Activated CD8-positive, alpha-beta memory T cell treated with anti-CD3 and anti-CD28 coated beads, Interleukin-2, amount 10 ng/mL, durations not matched to agents 7 days and 5 days (primary cell): ENCODE measurements around the gene C8A. TPM values are rescaled to one million over a fixed set of nuclear protein-coding genes. Genes with fewer than 3 reads are reported as not detected.

Experiments
- ATAC-seq: fragments of 150-1000 bp; cut with Tn5 transposase; one replicate; pipeline ENCODE4 v1.10.0; 2021; ENCODE audit warnings: moderate library complexity
- CTCF ChIA-PET: fragments of 350-600 bp; sonication (Branson Sonifier 250); formaldehyde crosslinking; loops from one replicate; lab custom pipeline; 2021; ENCODE audit warnings: antibody characterized with exemption; lab: Charles Lee
- DNase-seq: peaks from one replicate; pipeline ENCODE4 v3.0.0-alpha.2; 2020
- H3K27ac Mint-ChIP-seq: one replicate; pipeline ENCODE4 v1.8.0; 2021; ENCODE audit warnings: mild to moderate bottlenecking, mixed read lengths
- H3K27me3 Mint-ChIP-seq: one replicate; pipeline ENCODE4 v1.8.0; 2021; ENCODE audit warnings: mixed read lengths
- H3K36me3 Mint-ChIP-seq: one replicate; pipeline ENCODE4 v1.8.0; 2021; ENCODE audit warnings: mild to moderate bottlenecking, mixed read lengths
- H3K4me1 Mint-ChIP-seq: one replicate; pipeline ENCODE4 v1.8.0; 2021; ENCODE audit warnings: mixed read lengths
- H3K4me3 Mint-ChIP-seq: one replicate; pipeline ENCODE4 v1.8.0; 2021; ENCODE audit warnings: mild to moderate bottlenecking, moderate library complexity, mixed read lengths
- H3K9me3 Mint-ChIP-seq: one replicate; pipeline ENCODE4 v1.8.0; 2022; ENCODE audit warnings: low read depth, mixed read lengths
- total RNA-seq, 2 experiments: library from RNA; stranded (reverse); gene quantifications; one replicate each; pipeline ENCODE4 v1.2.3, GENCODE V29; 2021

Gene C8A
- total RNA-seq, 2 experiments from 2014 or later: not detected

DNA sequence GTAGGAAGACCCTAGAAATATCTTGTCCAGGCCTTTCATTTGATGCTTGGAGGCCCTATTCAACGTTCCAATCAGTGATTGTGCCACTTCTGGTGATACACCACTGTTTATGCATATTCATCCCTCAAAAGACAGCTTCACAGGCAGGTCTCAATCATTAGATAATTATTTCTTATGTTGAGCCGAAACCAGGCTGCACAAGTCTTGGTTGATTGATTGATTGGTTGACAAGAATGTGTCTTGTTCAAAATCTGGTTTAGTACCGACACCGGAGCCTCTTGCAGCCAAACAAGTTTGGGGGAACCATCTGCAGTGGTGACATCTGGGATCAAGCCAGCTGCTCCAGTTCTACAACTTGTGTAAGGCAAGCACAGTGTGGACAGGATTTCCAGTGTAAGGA, 20.1 kb downstream of the C8A start:
- H3K27me3 Mint-ChIP-seq: no peaks in the 10 kb centered on the region
- H3K9me3 Mint-ChIP-seq: no peaks in the 10 kb centered on the region
- no peak overlapping the region for H3K4me3 Mint-ChIP-seq
- no peak for DNase-seq
- CTCF ChIA-PET: no interaction called here
- no peaks in the 10 kb centered on the region for H3K36me3 Mint-ChIP-seq
- H3K4me1 Mint-ChIP-seq: no peaks in the 10 kb centered on the region
- ATAC-seq: no peak
- H3K27ac Mint-ChIP-seq: no peak overlapping the region

GRCh38 chr1:56877973-56878372, 23.4 kb downstream of the C8A start:
- CTCF ChIA-PET: no interaction called here
- ATAC-seq (no peak), DNase-seq (no peak)
- no peaks in the 10 kb centered on the region for H3K9me3 Mint-ChIP-seq
- H3K4me3 Mint-ChIP-seq: no peak overlapping the region
- H3K27ac Mint-ChIP-seq: no peak overlapping the region
- H3K27me3 Mint-ChIP-seq: no peaks in the 10 kb centered on the region
- no peaks in the 10 kb centered on the region for H3K36me3 Mint-ChIP-seq
- no peaks in the 10 kb centered on the region for H3K4me1 Mint-ChIP-seq

DNA sequence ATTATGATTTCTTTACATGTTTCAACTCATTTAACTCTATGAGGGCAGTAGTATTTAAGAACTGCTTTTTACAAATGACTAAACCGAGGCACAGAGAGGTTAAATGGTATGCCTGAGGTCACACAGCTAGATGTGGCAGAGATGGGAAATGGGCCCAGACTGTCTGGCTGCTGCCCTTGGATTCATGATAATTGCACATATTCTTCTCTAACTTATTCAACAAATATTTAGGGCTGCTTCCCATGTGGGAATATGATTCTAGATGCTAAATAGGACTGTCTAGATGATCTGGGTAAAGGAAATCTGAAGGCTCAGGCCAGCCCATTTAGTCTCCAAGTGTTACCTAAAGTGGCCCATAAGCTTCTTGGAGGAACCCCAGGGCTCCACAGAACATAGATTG, 26.2 kb downstream of the C8A start:
- CTCF ChIA-PET: no interaction called here
- Mint-ChIP-seq H3K36me3 (no peaks in the 10 kb centered on the region), H3K4me3 (no peak overlapping the region), H3K9me3 (peaks cover 2% of the 10 kb centered on the region), H3K4me1 (no peaks in the 10 kb centered on the region), H3K27me3 (no peaks in the 10 kb centered on the region), H3K27ac (no peak overlapping the region)
- no peak for DNase-seq
- ATAC-seq: no peak

GRCh38 chr1:56881417-56881816, 26.8 kb downstream of the C8A start:
- Mint-ChIP-seq H3K27ac (no peak overlapping the region), H3K9me3 (peaks cover 2% of the 10 kb centered on the region), H3K4me1 (no peaks in the 10 kb centered on the region), H3K36me3 (no peaks in the 10 kb centered on the region), H3K4me3 (no peak overlapping the region), H3K27me3 (no peaks in the 10 kb centered on the region)
- no peak for DNase-seq
- CTCF ChIA-PET: no interaction called here
- no peak for ATAC-seq

DNA sequence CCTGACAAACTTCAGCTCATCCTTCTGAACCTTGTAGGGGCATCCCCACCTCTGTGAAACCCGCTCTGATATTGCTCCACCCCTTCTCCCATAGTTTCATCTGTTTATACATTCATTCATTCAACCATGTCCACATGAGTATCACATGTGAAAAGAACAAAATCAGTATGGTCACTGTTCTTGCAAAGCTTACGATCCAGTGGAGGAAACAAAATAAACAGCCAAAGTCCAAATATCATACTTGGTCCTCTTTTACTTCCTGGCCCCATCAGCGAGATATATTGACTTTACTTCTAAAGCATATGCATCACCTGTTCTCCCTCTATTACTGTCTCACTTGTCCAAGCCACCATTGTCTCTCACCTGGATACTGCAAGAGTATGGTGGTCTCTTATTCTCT, 35.6 kb downstream of the C8A start:
- Mint-ChIP-seq H3K4me1 (no peaks in the 10 kb centered on the region), H3K27ac (no peak overlapping the region), H3K4me3 (no peak overlapping the region), H3K9me3 (no peaks in the 10 kb centered on the region), H3K27me3 (no peaks in the 10 kb centered on the region), H3K36me3 (no peaks in the 10 kb centered on the region)
- ATAC-seq: no peak
- no peak for DNase-seq
- CTCF ChIA-PET: no interaction called here

- no peak overlapping the region for H3K4me3 Mint-ChIP-seq
- no peaks in the 10 kb centered on the region for H3K4me1 Mint-ChIP-seq
- CTCF ChIA-PET: no interaction called here
- H3K27ac Mint-ChIP-seq: no peak overlapping the region
- ATAC-seq: no peak
- no peaks in the 10 kb centered on the region for H3K9me3 Mint-ChIP-seq
- DNase-seq: no peak
- no peaks in the 10 kb centered on the region for H3K27me3 Mint-ChIP-seq
- no peaks in the 10 kb centered on the region for H3K36me3 Mint-ChIP-seq
Measured at GRCh38 chr1:56894014-56894413, 39.4 kb downstream of the C8A start.

GRCh38 chr1:56897150-56898004, 42.8 kb downstream of the C8A start:
- no peak for DNase-seq
- Mint-ChIP-seq H3K4me1 (no peaks in the 10 kb centered on the region), H3K9me3 (no peaks in the 10 kb centered on the region), H3K27me3 (no peaks in the 10 kb centered on the region), H3K27ac (no peak overlapping the region), H3K4me3 (no peak overlapping the region), H3K36me3 (no peaks in the 10 kb centered on the region)
- CTCF ChIA-PET: no interaction called here
- no peak for ATAC-seq

- no peaks in the 10 kb centered on the region for H3K36me3 Mint-ChIP-seq
- CTCF ChIA-PET: no interaction called here
- DNase-seq (no peak), ATAC-seq (no peak)
- no peak overlapping the region for H3K4me3 Mint-ChIP-seq
- no peaks in the 10 kb centered on the region for H3K9me3 Mint-ChIP-seq
- H3K27ac Mint-ChIP-seq: no peak overlapping the region
- H3K27me3 Mint-ChIP-seq: no peaks in the 10 kb centered on the region
- H3K4me1 Mint-ChIP-seq: no peaks in the 10 kb centered on the region
Measured at GRCh38 chr1:56898005-56898373, 43.4 kb downstream of the C8A start.

DNA sequence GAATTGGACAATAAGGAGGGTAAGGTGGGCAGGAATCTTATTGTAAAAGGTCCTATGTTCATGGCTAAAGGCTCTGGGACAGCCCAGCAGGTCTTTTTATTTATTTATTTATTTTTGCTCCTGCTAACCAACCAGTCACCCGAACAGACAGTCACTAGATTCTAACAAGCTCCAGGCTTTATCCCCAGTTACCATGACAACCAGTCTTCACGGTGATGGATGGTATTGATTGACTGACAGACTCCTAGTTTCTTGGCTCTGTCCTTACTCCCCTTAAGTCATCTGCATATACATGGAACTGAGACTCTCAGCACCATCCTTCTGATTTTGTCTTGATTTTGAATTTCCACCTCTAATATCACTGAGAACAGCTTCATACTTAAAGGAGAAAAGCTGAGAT, 44.3 kb downstream of the C8A start:
- Mint-ChIP-seq H3K27me3 (no peaks in the 10 kb centered on the region), H3K9me3 (no peaks in the 10 kb centered on the region), H3K4me1 (no peaks in the 10 kb centered on the region), H3K27ac (no peak overlapping the region), H3K4me3 (no peak overlapping the region), H3K36me3 (no peaks in the 10 kb centered on the region)
- ATAC-seq (no peak), DNase-seq (no peak)
- CTCF ChIA-PET: no interaction called here

GRCh38 chr1:56901716-56902115, 47.1 kb downstream of the C8A start:
- no peak overlapping the region for H3K4me3 Mint-ChIP-seq
- CTCF ChIA-PET: no interaction called here
- no peak for ATAC-seq

GRCh38 chr1:56903778-56904177, 49.2 kb downstream of the C8A start:
- DNase-seq: no peak
- Mint-ChIP-seq H3K27ac (no peak overlapping the region), H3K9me3 (no peaks in the 10 kb centered on the region), H3K4me3 (no peak overlapping the region), H3K36me3 (no peaks in the 10 kb centered on the region), H3K4me1 (no peaks in the 10 kb centered on the region), H3K27me3 (no peaks in the 10 kb centered on the region)
- CTCF ChIA-PET: no interaction called here
- ATAC-seq: no peak

More at GRCh38 chr1:56901716-56902115, 47.1 kb downstream of the C8A start:
- Mint-ChIP-seq H3K27ac (no peak overlapping the region), H3K4me1 (no peaks in the 10 kb centered on the region), H3K9me3 (no peaks in the 10 kb centered on the region), H3K27me3 (no peaks in the 10 kb centered on the region), H3K36me3 (no peaks in the 10 kb centered on the region)
- DNase-seq: no peak

DNA sequence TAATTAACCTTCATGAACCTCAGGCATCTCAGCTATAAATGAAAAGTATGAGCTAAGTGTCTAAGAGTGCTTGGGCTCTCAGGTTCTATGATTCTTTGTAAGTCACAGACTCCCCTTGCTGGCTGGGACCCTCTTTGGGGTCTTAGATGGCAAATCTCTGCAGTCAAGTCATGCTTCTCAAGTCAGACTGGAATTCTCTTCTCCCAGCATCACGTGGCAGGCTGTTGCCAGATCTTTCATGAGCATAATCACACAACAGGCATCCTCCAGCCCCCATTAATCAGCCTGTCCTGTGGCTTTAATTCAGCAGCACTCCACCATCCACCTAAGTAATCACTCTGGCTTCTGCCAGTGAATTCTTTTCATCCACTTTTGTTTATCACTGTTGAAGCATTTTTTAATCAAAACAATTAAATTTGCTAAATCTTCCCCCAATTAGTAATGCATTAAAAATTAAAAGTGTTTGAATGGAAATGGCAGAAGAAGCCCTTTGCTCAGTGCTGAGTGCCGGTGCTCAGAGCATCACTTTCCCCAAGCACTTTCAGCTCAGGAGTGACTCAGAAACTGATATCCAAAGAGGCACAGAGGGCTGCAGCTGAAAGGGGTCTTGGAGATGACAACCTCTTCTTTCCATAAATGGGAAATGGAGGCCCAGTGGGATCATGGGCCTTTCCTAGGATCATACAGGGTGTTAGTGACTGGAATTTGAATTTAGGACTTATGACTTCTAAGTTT, 50.2 kb downstream of the C8A start:
- DNase-seq (no peak), ATAC-seq (no peak)
- no peaks in the 10 kb centered on the region for H3K4me1 Mint-ChIP-seq
- no peaks in the 10 kb centered on the region for H3K36me3 Mint-ChIP-seq
- no peaks in the 10 kb centered on the region for H3K27me3 Mint-ChIP-seq
- H3K27ac Mint-ChIP-seq: no peak overlapping the region
- H3K9me3 Mint-ChIP-seq: no peaks in the 10 kb centered on the region
- H3K4me3 Mint-ChIP-seq: no peak overlapping the region
- CTCF ChIA-PET: no interaction called here

GRCh38 chr1:56905667-56906066, 51.1 kb downstream of the C8A start:
- Mint-ChIP-seq H3K9me3 (no peaks in the 10 kb centered on the region), H3K27ac (no peak overlapping the region), H3K4me1 (peaks cover 2% of the 10 kb centered on the region)

DNA sequence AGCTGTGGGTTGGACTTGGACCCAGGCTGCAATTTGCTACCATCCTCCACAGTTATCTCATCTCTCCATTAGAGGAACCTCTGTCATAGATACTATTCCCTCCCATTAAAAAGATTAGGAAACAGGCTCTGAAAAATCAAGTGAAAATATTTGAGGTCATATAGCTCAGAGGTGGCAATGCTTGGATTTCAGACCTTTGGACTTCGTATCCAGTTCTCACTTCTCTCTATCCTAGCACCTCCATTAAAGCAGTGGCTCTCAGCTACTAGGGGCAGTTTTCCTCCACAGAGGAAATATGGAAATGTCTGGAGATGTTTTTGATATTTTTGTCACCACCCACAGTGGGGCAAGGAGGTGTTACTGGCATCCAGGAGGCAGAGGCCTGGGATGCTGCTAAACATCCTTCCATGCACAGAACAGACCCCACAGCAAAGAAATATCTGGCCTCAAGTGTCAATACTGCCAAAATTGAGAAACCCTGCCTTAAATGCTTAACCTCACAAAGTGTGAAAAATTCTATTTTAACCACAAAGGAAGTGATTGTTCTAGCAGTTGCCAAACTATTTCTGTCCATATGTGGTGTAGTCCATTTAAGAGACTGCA, 54.1 kb downstream of the C8A start:
- no peak for ATAC-seq
- no peaks in the 10 kb centered on the region for H3K9me3 Mint-ChIP-seq
- no peaks in the 10 kb centered on the region for H3K27me3 Mint-ChIP-seq
- no peak for DNase-seq
- peaks cover 4% of the 10 kb centered on the region for H3K4me1 Mint-ChIP-seq
- CTCF ChIA-PET: no interaction called here
- no peaks in the 10 kb centered on the region for H3K36me3 Mint-ChIP-seq
- H3K4me3 Mint-ChIP-seq: no peak overlapping the region
- no peak overlapping the region for H3K27ac Mint-ChIP-seq

More at GRCh38 chr1:56905667-56906066, 51.1 kb downstream of the C8A start:
- DNase-seq (no peak), ATAC-seq (no peak)
- H3K4me3 Mint-ChIP-seq: no peak overlapping the region
- CTCF ChIA-PET: no interaction called here
- H3K27me3 Mint-ChIP-seq: no peaks in the 10 kb centered on the region
- no peaks in the 10 kb centered on the region for H3K36me3 Mint-ChIP-seq
